GM21723 (cell line): ENCODE measurements around the gene SP2.
A peak's percentile ranks its signal among the peaks of the same experiment; 100 is the strongest.
"Not testable (repeated sequence)": the region's sequence is repeated elsewhere in the genome, so short reads cannot be mapped to it uniquely, and the experiment has no call there.

ENCODE experiments used
- ATAC-seq: cut with Tn5 transposase; IDR thresholded peaks from one replicate; pipeline ENCODE4 v1.9.1; 2021; ENCODE audit warnings: mild to moderate bottlenecking, moderate library complexity; ENCODE audit not compliant: unreplicated experiment

Gene SP2

DNA sequence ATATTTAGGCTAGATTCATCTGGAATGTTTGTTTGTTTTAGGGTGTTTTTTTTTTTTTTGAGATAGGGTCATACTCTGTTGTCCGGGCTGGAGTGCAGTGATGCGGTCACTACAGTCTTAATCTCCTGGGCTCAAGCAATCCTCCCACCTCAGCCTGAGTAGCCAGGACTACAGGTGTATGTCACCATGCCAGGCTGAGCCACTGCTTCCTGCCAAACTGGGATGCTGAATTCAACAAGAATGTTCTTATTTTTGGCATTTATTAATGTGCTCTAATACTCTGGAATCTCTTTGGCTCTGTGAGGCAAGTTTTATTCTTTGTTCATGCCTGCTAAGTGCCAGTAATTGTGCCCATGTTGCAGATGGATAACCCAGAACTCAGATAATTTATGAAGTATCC is 21.5 kb downstream of the SP2 start:
- no peak for ATAC-seq

GRCh38 chr17:47918006-47918405 is 22.0 kb downstream of the SP2 start:
- no peak for ATAC-seq

- no peak for ATAC-seq
Measured at GRCh38 chr17:47918991-47919390, 23.0 kb downstream of the SP2 start.

- not testable (repeated sequence) for ATAC-seq
Measured at GRCh38 chr17:47919889-47920288, 23.9 kb downstream of the SP2 start.

DNA sequence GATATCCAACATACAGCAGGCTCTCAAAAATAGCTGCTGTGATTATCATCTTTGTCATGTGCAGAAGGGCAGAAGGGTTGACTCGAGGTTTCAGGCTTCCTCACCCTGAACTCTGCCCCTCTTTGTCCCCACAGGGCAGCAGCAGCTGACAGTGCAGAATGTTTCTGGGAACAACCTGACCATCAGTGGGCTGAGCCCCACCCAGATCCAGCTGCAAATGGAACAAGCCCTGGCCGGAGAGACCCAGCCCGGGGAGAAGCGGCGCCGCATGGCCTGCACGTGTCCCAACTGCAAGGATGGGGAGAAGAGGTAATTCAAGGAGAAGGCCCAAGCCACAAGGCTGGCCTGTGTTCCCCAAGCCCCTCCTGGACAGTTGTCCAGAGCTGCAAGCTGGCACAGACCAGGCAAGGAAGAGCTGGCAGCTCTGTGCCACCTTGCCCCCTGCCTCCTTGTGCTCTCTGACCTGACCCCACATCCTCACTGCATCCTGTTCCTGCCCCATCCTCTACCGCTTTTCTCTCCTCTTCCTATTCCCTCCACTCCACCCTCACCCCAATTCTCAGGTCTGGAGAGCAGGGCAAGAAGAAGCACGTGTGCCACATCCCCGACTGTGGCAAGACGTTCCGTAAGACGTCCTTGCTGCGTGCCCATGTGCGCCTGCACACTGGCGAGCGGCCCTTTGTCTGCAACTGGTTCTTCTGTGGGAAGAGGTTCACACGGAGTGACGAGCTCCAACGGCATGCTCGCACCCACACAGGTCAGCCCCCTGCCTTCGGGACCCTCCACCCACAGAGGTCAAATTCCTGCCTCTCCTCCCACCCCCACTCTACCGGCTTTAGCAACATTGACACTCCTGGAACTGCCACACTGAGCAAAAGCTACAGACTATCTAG is 29.0 kb downstream of the SP2 start:
- no peak for ATAC-seq

GRCh38 chr17:47925678-47925988 is 29.6 kb downstream of the SP2 start:
- ATAC-seq = no peak

DNA sequence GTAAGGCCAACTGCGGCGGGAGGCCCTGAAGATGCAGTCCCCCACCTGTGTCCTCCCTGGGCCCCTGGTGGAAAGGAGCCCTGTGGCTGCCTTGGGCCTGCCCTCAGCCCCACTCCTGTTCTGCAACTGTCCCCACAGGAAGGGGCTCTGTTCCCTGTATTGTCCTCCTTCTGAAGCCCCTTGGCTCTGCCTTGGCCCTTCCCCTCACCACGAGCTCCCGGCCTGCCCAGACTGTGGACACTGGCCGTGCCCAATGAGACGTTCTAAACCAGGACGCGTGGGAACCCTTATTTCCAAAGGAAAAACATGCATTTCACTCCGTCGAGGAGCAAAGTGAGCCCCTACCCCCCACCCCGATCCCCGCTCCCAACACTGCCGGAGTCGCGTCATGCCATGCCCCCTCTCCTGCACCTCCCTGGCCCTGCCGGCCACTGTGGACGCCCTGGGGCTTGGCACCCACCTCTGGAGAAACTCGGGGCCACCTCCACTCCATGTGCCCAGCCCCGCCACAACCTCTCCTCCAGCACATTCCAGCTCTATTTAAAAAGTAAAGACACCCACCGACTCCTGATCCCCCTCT is 31.9 kb downstream of the SP2 start:
- ATAC-seq = no peak

DNA sequence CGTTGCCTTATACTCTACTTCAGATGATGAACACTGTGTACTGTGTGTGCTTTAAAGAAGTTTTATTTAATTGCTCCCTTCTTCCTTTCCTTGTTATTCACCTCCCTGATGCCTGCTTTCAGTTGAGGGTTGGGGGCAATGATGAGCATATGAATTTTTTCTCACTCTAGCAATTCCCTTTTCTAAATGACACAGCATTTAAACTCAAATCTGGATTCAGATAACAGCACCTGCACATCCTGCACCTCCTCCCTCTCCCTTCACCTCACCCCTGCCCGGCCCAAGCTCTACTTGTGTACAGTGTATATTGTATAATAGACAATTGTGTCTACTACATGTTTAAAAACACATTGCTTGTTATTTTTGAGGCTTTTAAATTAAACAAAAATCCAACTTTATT is 32.4 kb downstream of the SP2 start:
- ATAC-seq = no peak

- ATAC-seq = no peak
Measured at GRCh38 chr17:47929218-47930000, 33.4 kb downstream of the SP2 start.

DNA sequence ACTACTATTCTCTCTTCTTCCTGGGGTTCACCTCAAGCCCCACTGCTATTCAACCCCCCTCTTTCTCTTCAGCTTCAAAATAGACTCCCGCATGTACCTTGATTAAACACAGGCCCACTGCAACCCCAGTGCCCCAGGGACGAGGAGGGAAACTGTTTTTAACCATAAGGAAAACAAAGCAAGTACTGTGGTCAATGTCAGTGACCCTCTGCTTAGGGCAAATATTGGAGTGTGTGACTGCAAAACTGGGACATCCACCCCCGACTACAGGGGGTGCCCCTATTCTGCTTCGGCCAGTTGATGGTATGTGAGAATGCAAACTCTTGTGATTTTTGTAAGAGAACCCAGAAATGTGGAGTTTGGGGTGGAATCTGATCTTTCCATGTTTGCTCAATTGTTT is 35.8 kb downstream of the SP2 start:
- no peak for ATAC-seq

- ATAC-seq = no peak
Measured at GRCh38 chr17:47934856-47935255, 38.8 kb downstream of the SP2 start.

DNA sequence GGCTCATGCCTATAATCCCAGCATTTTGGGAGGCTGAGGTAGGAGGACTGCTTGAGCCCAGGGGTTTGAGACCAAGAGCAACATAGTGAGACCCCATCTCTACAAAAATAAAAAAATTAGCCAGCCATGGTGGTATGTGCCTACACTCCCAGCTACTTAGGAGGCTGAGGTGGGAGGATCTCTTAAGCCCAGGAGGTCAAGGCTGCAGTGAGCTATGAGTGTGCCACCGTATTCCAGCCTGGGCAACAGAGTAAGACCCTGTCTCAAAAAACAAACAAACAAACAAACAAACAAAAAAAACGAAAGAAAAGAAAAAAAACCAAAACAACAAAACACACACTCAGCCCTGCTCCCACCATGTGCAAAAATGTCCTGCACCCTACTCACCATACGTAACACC is 39.4 kb downstream of the SP2 start:
- ATAC-seq = not testable (repeated sequence)

DNA sequence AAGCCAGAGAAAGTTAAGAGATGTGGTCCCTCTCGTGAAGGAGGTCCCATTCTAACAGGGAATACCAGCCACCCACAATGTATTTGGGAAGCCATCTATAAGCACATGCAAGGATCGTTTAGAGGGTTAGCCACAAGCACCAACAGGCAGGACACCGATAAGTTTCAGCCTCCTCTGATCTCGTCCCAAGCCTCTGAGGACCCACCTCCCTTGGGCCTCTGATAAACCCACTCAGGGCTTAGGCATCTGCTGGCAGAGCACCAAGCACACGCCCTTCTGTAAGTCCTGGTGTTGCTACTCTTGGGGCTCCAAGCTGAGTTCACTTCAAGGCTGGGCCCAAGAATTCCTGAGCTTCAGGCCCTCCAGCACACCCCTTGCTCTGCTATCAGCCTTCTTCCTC is 39.9 kb downstream of the SP2 start:
- no peak for ATAC-seq

GRCh38 chr17:47937941-47938340 is 41.9 kb downstream of the SP2 start:
- ATAC-seq = no peak

DNA sequence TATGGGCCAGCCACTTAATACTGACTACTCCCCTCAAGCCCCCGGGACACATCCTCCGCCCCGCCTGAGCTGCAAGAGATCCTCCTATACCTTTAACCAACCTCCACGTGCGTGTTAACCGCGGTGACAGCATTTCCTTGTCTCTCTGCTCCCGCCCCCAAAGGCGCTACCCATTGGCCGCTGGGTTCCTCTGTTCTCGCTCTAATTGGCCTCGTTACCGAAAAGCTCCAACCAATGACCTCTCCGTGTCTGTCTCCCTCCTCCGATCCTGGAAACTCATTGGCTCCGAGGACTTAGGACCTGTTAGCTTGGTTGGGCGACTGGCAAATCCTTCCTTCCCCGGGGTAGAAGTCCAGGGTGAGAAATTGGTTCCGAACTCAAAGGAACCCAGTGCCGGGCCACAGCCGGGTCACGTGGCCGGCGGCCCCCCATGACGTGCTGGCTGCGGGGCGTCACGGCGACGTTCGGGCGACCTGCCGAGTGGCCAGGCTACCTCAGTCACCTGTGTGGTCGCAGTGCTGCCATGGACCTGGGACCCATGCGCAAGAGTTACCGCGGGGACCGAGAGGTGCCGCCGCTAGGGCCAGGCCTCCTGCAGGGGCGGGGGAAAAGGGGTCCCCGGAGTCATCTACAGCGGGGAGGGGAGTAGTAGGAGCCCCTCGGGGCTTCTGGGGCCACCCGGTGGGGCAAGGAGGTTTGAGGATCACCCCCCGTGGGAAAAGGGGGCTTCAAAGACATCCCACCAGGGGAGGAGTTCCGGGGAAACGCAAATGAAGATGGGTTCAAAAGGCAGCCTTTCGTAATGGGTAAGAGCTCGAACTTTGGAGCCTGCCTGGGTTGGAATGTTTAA is 45.4 kb downstream of the SP2 start, which contains the start of gene PNPO:
PNPO (plus strand) TSS at position 326 of the 850 bp plus-strand sequence; CDS start at position 431, 105 bp downstream.
- ATAC-seq = peak; percentile 89

DNA sequence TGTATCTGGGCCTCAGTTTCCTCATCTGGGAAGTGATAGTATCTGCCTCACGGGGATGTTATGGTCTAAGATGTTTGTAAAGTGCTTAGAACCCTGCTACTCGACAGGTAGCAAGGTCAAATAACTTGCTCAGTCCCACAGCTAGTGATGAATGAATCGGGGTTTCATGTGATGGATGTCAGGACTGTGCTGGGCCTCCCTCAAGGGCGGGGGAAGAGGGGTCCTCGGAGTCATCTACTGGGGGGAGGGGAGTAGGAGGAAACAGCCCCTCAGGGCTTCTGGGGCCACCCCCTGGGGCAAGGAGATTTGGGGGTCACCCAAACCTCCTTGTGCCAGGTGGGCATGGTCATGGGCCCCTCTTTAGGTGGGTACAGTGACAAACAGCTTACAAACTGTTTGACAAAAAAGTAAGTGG is 46.1 kb downstream of the SP2 start:
- no peak for ATAC-seq

DNA sequence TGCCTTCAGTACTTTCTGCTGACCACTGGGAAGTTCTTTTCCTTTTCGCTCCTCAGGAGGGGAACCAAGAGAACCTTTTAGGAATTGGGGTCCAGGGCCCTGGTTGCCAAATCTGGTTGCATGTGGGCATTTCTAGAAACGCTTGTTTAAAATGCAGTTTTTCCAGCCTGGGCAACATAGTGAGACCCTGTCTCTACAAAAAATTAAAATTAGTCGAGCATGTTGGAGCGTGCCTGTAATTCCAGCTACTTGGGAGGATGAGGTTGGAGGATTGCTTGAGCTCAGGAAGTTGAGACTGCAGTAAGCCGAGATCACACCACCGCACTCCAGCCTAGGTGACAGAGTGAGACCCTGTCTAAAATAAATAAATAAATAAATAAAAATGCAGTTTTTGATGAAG is 46.5 kb downstream of the SP2 start:
- ATAC-seq = no peak

DNA sequence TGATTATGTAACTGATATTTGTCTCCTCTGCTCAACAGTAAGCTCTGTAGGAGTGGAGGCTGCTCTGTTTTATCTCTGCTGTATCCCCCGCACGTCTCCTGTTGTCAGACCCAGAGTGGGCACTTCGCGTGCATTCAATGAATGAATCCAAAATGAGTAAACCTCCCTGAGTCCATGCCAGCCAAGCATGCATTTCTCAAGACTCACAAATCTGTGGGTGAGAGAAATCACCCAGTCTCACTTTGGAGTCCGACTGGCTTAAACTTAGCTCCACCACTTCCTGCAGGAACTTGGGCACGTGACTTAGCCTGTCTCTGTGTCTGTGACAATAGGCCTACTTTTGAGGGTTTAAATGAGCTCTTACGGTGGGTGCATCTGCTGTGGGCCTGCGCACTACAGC is 49.0 kb downstream of the SP2 start:
- ATAC-seq = no peak

DNA sequence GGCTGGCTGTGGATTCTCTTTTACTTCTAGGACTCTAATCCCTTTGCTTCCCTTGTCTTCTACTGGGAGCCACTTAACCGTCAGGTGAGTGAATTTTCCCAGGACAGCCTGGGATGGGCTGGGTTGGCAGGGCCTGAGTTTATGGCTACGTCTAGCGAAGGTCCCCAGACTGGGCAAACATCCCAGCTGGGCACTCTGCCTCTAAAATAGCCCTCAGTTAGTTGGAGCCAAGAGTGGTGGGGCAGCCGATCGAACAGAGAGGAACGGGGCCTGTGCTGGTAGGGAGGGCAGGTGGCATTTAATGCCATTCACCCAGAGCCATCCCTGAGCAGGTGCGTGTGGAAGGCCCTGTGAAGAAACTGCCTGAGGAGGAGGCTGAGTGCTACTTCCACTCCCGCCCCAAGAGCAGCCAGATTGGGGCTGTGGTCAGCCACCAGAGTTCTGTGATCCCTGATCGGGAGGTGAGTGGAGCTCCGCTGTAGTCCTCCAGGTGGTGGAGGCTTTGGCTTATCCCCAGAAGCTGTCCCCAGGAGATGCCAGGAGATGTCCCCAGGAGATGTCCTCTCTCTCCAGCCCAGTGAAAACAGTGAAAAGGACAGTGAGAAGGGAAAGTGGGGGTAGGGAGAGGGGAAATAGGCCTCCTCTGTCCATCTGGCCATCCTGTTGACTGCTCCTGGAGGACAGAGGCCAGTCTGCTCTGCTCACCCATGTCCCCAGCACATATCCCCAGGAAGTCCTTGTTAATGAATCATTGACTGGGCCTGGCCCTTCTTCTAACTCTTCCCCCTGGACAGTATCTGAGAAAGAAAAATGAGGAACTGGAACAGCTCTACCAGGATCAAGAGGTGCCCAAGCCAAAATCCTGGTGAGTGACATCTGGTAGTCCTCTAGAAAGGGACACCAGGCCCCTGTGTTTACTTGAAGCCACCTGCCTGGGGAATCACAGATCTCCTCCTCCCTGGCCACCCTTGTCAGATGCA is 49.8 kb downstream of the SP2 start:
- no peak for ATAC-seq

GRCh38 chr17:47946516-47946915 is 50.5 kb downstream of the SP2 start:
- ATAC-seq = no peak
